Kidney (tissue), 14 donors: ENCODE data around the gene IGF1. TPM values are rescaled to one million over a fixed set of nuclear protein-coding genes. Genes with fewer than 3 reads are reported as not detected.

Source experiments
- DNase-seq, 5 donors: peaks; one replicate each; pipeline ENCODE4 v3.0.0-alpha.2; 2013 to 2020
- FAIRE-seq: peaks from 2 replicates; lab custom pipeline; 2012; peaks lifted over from hg19 to GRCh38; lab: Jason Lieb, UNC
- H3K27ac ChIP-seq, 2 donors: one replicate each; pipeline ENCODE4 v1.7.0; 2013; ENCODE audit warnings: low read depth in 2 of 2, low read length in 2 of 2, inconsistent platforms in 1 of 2
- H3K27me3 ChIP-seq: one replicate; pipeline ENCODE4 v1.7.1; 2013; ENCODE audit warnings: low read length, inconsistent platforms; ENCODE audit not compliant: control insufficient read depth, insufficient read depth
- H3K36me3 ChIP-seq, 3 donors: one replicate each; pipeline versions ENCODE4 v1.7.0 to v1.7.1; 2013; ENCODE audit warnings: low read length in 3 of 3, control low read depth in 1 of 3, inconsistent platforms in 1 of 3; ENCODE audit not compliant: insufficient read depth in 3 of 3, control insufficient read depth in 2 of 3
- H3K4me1 ChIP-seq, 3 donors: one replicate each; pipeline versions ENCODE4 v1.7.0 to v1.7.1; 2013; ENCODE audit warnings: low read length in 3 of 3, inconsistent platforms in 1 of 3, low read depth in 1 of 3; ENCODE audit not compliant: control insufficient read depth in 2 of 3, insufficient read depth in 2 of 3
- H3K4me3 ChIP-seq, 3 donors: one replicate each; pipeline versions ENCODE4 v1.7.0 to v1.8.1; 2013; ENCODE audit warnings: low read length in 3 of 3, control low read depth in 1 of 3, inconsistent platforms in 1 of 3
- H3K9ac ChIP-seq, 3 donors: one replicate each; pipeline versions ENCODE4 v1.7.0 to v1.7.1; 2013; ENCODE audit warnings: low read length in 3 of 3, control low read depth in 1 of 3, inconsistent platforms in 1 of 3
- H3K9me3 ChIP-seq, 3 donors: one replicate each; pipeline versions ENCODE4 v1.7.0 to v1.7.1; 2013; ENCODE audit warnings: low read length in 3 of 3, control low read depth in 1 of 3, inconsistent platforms in 1 of 3; ENCODE audit not compliant: control insufficient read depth in 2 of 3, insufficient read depth in 1 of 3
- CTCF ChIP-seq: IDR thresholded peaks from 3 replicates; pipeline ENCODE4 v1.5.1; 2012; ENCODE audit warnings: mild to moderate bottlenecking, moderate library complexity, borderline replicate concordance; ENCODE audit not compliant: insufficient read depth; ENCODE audit errors: extremely low read depth
- intact Hi-C: fragments of 100-400 bp; cut with DNase I; formaldehyde crosslinking; loops from one replicate; pipeline ENCODE4 v1.11.1; 2022
- polyA plus RNA-seq: library from polyadenylated mRNA; stranded (reverse); fragments of 350-450 nt; fragmentation: Illumina TruSeq; extraction: RNeasy Lipid Tissue Mini Kit (QIAGEN cat#74804); gene quantifications from one replicate; pipeline ENCODE4 v1.2.3, GENCODE V29; 2014; ENCODE audit warnings: low read depth, low replicate concordance; ENCODE audit not compliant: insufficient read depth
- total RNA-seq: library from RNA; stranded (reverse); fragmentation: NEBNext Ultra II Directional; extraction: Animal tissue kit (Norgen Biotek cat#: 25700); gene quantifications from one replicate; pipeline ENCODE4 v1.2.1, GENCODE V29; 2021
- donor health status: control.
- donor health status: control.
- donor health status: control.
- donor health status: control.
- donor health status: control.
- donor health status: DM: yes; HTN: yes; CAD: no.
- donor health status: Normal renal cell carcinoma (clear cell type).

IGF1 gene
- total and polyA plus RNA-seq, 2 donors from 2014 or later, result 0.71 to 7.2 TPM

GRCh38 chr12:102514696-102515095 lies 34.3 kb upstream of the IGF1 start:
- peaks cover 0 to 6% (median 2%) of the 10 kb centered on the region in 3 donors for H3K4me1 ChIP-seq
- TF ChIP-seq CTCF, result no peak
- no peak overlapping the region for H3K9ac ChIP-seq
- H3K36me3 ChIP-seq, result no peaks in the 10 kb centered on the region
- no peaks in the 10 kb centered on the region for H3K27me3 ChIP-seq
- no peaks in the 10 kb centered on the region for H3K9me3 ChIP-seq
- H3K4me3 ChIP-seq, result no peak overlapping the region
- H3K27ac ChIP-seq, result no peak overlapping the region
- FAIRE-seq (no peak), DNase-seq (no peak)
- intact Hi-C loops, result no loop called here

- Histone ChIP-seq H3K4me1 (peaks cover 0 to 6% (median 2%) of the 10 kb centered on the region in 3 donors), H3K36me3 (no peaks in the 10 kb centered on the region), H3K4me3 (no peak overlapping the region), H3K27me3 (no peaks in the 10 kb centered on the region), H3K9ac (no peak overlapping the region), H3K9me3 (no peaks in the 10 kb centered on the region), H3K27ac (no peak overlapping the region)
- intact Hi-C loops, result no loop called here
- no peak for TF ChIP-seq CTCF
- FAIRE-seq (no peak), DNase-seq (no peak)
Measured at GRCh38 chr12:102513739-102514138, 33.4 kb upstream of the IGF1 start.

- Histone ChIP-seq H3K4me1 (peaks cover 0 to 6% (median 2%) of the 10 kb centered on the region in 3 donors), H3K4me3 (no peak overlapping the region), H3K9me3 (no peaks in the 10 kb centered on the region), H3K27ac (no peak overlapping the region), H3K9ac (no peak overlapping the region), H3K27me3 (no peaks in the 10 kb centered on the region), H3K36me3 (no peaks in the 10 kb centered on the region)
- intact Hi-C loops, result no loop called here
- FAIRE-seq, result no peak
- no peak for DNase-seq
- TF ChIP-seq CTCF, result no peak
Measured at GRCh38 chr12:102513272-102513671, 32.9 kb upstream of the IGF1 start.

GRCh38 chr12:102512523-102512922 lies 32.2 kb upstream of the IGF1 start:
- Histone ChIP-seq H3K9ac (no peak overlapping the region), H3K27me3 (no peaks in the 10 kb centered on the region), H3K36me3 (no peaks in the 10 kb centered on the region), H3K4me1 (peaks cover 0 to 6% (median 2%) of the 10 kb centered on the region in 3 donors), H3K9me3 (no peaks in the 10 kb centered on the region), H3K27ac (no peak overlapping the region), H3K4me3 (no peak overlapping the region)
- FAIRE-seq (no peak), DNase-seq (no peak)
- intact Hi-C loops, result no loop called here
- TF ChIP-seq CTCF, result no peak
